IPS DF 6.9 (cell line): ENCODE data around the gene CIRBP.
A peak's percentile ranks its signal among the peaks of the same experiment; 100 is the strongest.

Source experiments
- DNase-seq: peaks from one replicate; pipeline ENCODE4 v3.0.0-alpha.2; 2013; ENCODE audit warnings: low read depth, low spot score
- H3K27ac ChIP-seq: one replicate; pipeline ENCODE4 v1.5.1; 2013; ENCODE audit warnings: low read length, control low read depth
- H3K27me3 ChIP-seq: 2 replicates; pipeline ENCODE4 v1.6.1; 2013; ENCODE audit warnings: mild to moderate bottlenecking, low read length; ENCODE audit not compliant: control insufficient read depth, insufficient read depth
- H3K36me3 ChIP-seq: 2 replicates; pipeline ENCODE4 v1.6.1; 2013; ENCODE audit warnings: low read length; ENCODE audit not compliant: control insufficient read depth, insufficient read depth
- H3K4me1 ChIP-seq: 2 replicates; pipeline ENCODE4 v1.6.1; 2013; ENCODE audit warnings: low read length; ENCODE audit not compliant: control insufficient read depth, insufficient read depth
- H3K4me3 ChIP-seq: 2 replicates; pipeline ENCODE4 v1.5.1; 2013; ENCODE audit warnings: mild to moderate bottlenecking, low read length
- H3K9me3 ChIP-seq: 2 replicates; pipeline ENCODE4 v1.6.1; 2013; ENCODE audit warnings: low read length, inconsistent platforms; ENCODE audit not compliant: control insufficient read depth, insufficient read depth
- WGBS: extraction: QIAGEN DNeasy Blood & Tissue Kit; methylation state at CpG from one replicate; pipeline ENCODE4 v1.1.7; 2013; ENCODE audit warnings: mixed read lengths, missing lambda C conversion rate; ENCODE audit not compliant: insufficient read length, insufficient coverage; 5-methylcytosine and 5-hydroxymethylcytosine counted together

The CIRBP gene

GRCh38 chr19:1290196-1290702, 21.1 kb downstream of the CIRBP start:
- no CpG with 5 or more reads among the region's 24 CpGs for WGBS
- H3K27me3 ChIP-seq = peaks cover under 1% of the 10 kb centered on the region; the same call in 1 of the 2 replicates
- no peak overlapping the region for H3K27ac ChIP-seq
- no peaks in the 10 kb centered on the region; the same call in 1 of the 2 replicates for H3K36me3 ChIP-seq
- no peak overlapping the region for H3K4me3 ChIP-seq
- no peak for DNase-seq
- no peaks in the 10 kb centered on the region for H3K9me3 ChIP-seq
- no peaks in the 10 kb centered on the region; the same call in 1 of the 2 replicates for H3K4me1 ChIP-seq

- no peak for DNase-seq
These were observed 21.8 kb downstream of the CIRBP start for GRCh38 chr19:1290703-1291651.

GRCh38 chr19:1291761-1292418, 22.8 kb downstream of the CIRBP start:
- no CpG with 5 or more reads among the region's 25 CpGs for WGBS
- H3K27ac ChIP-seq = no peak overlapping the region
- no peaks in the 10 kb centered on the region for H3K27me3 ChIP-seq
- H3K4me3 ChIP-seq = no peak overlapping the region
- DNase-seq = no peak
- no peaks in the 10 kb centered on the region; the same call in 1 of the 2 replicates for H3K4me1 ChIP-seq
- no peaks in the 10 kb centered on the region; the same call in 1 of the 2 replicates for H3K36me3 ChIP-seq
- no peaks in the 10 kb centered on the region for H3K9me3 ChIP-seq

More at GRCh38 chr19:1290703-1291651, 21.8 kb downstream of the CIRBP start:
- Histone ChIP-seq H3K27me3 (no peaks in the 10 kb centered on the region), H3K27ac (no peak overlapping the region), H3K9me3 (no peaks in the 10 kb centered on the region), H3K4me3 (no peak overlapping the region), H3K4me1 (no peaks in the 10 kb centered on the region; the same call in 1 of the 2 replicates), H3K36me3 (no peaks in the 10 kb centered on the region; the same call in 1 of the 2 replicates)
- WGBS = no CpG with 5 or more reads among the region's 40 CpGs

- no peaks in the 10 kb centered on the region for H3K4me1 ChIP-seq
These were observed 23.5 kb downstream of the CIRBP start for GRCh38 chr19:1292419-1293151.

GRCh38 chr19:1293782-1294604, 24.9 kb downstream of the CIRBP start:
- Histone ChIP-seq H3K36me3 (no peaks in the 10 kb centered on the region), H3K27me3 (no peaks in the 10 kb centered on the region), H3K4me1 (no peaks in the 10 kb centered on the region), H3K9me3 (no peaks in the 10 kb centered on the region), H3K4me3 (no peak overlapping the region), H3K27ac (no peak overlapping the region)
- WGBS = no CpG with 5 or more reads among the region's 35 CpGs
- no peak for DNase-seq

More at GRCh38 chr19:1292419-1293151, 23.5 kb downstream of the CIRBP start:
- WGBS = no CpG with 5 or more reads among the region's 17 CpGs
- Histone ChIP-seq H3K27me3 (no peaks in the 10 kb centered on the region), H3K36me3 (no peaks in the 10 kb centered on the region; the same call in 1 of the 2 replicates), H3K27ac (no peak overlapping the region), H3K9me3 (no peaks in the 10 kb centered on the region), H3K4me3 (no peak overlapping the region)
- no peak for DNase-seq

- WGBS = no CpG with 5 or more reads among the region's 14 CpGs
- no peak overlapping the region for H3K4me3 ChIP-seq
- H3K27ac ChIP-seq = no peak overlapping the region
- H3K27me3 ChIP-seq = no peaks in the 10 kb centered on the region
- DNase-seq = no peak
- no peaks in the 10 kb centered on the region for H3K4me1 ChIP-seq
- H3K36me3 ChIP-seq = no peaks in the 10 kb centered on the region
- H3K9me3 ChIP-seq = no peaks in the 10 kb centered on the region
These were observed 25.6 kb downstream of the CIRBP start for GRCh38 chr19:1294688-1295087.

GRCh38 chr19:1295169-1296012, 26.3 kb downstream of the CIRBP start:
- no CpG with 5 or more reads among the region's 82 CpGs for WGBS
- H3K4me1 ChIP-seq = no peaks in the 10 kb centered on the region
- H3K36me3 ChIP-seq = no peaks in the 10 kb centered on the region
- no peak for DNase-seq
- H3K27me3 ChIP-seq = no peaks in the 10 kb centered on the region
- no peaks in the 10 kb centered on the region for H3K9me3 ChIP-seq
- no peak overlapping the region for H3K27ac ChIP-seq
- H3K4me3 ChIP-seq = peak overlapping the region; percentile 32; the same call in 1 of the 2 replicates

GRCh38 chr19:1296078-1296477, 26.9 kb downstream of the CIRBP start:
- Histone ChIP-seq H3K9me3 (no peaks in the 10 kb centered on the region), H3K36me3 (no peaks in the 10 kb centered on the region), H3K27me3 (no peaks in the 10 kb centered on the region), H3K4me3 (no peak overlapping the region), H3K4me1 (no peaks in the 10 kb centered on the region), H3K27ac (no peak overlapping the region)
- WGBS = no CpG with 5 or more reads among the region's 13 CpGs
- DNase-seq = no peak
